H9 (cell line): ENCODE results near the gene CTAGE1. TPM values are rescaled to one million over a fixed set of nuclear protein-coding genes. Genes with fewer than 3 reads are reported as not detected.

Experiments
- DNase-seq: peaks from one replicate; pipeline ENCODE4 v3.0.0-alpha.2; 2017
- H2AFZ ChIP-seq: one replicate; pipeline ENCODE4 v1.6.1; 2013; ENCODE audit warnings: mild to moderate bottlenecking, low read length, control low read depth, moderate library complexity
- H2AK5ac ChIP-seq: 2 replicates; pipeline ENCODE4 v1.6.1; 2013; ENCODE audit warnings: low read length, control low read depth, mixed read lengths; ENCODE audit not compliant: insufficient read length
- H2BK120ac ChIP-seq: one replicate; pipeline ENCODE4 v1.6.1; 2013; ENCODE audit warnings: low read depth, mild to moderate bottlenecking, low read length, control low read depth, inconsistent platforms; ENCODE audit not compliant: poor library complexity, severe bottlenecking
- H2BK12ac ChIP-seq: 2 replicates; pipeline ENCODE4 v1.6.1; 2013; ENCODE audit warnings: low read length, control low read depth, mixed read lengths, low read depth; ENCODE audit not compliant: insufficient read length
- H2BK15ac ChIP-seq: 2 replicates; pipeline ENCODE4 v1.6.1; 2013; ENCODE audit warnings: low read depth, low read length, control low read depth
- H2BK20ac ChIP-seq: one replicate; pipeline ENCODE4 v1.6.1; 2013; ENCODE audit warnings: low read depth, mild to moderate bottlenecking, low read length, control low read depth, inconsistent platforms; ENCODE audit not compliant: poor library complexity, severe bottlenecking
- H2BK5ac ChIP-seq: 2 replicates; pipeline ENCODE4 v1.6.1; 2013; ENCODE audit warnings: low read length, control low read depth, mixed read lengths; ENCODE audit not compliant: insufficient read length
- H3K14ac ChIP-seq: 2 replicates; pipeline ENCODE4 v1.6.1; 2013; ENCODE audit warnings: low read length, control low read depth; ENCODE audit not compliant: insufficient read depth
- H3K18ac ChIP-seq: 2 replicates; pipeline ENCODE4 v1.6.1; 2013; ENCODE audit warnings: low read depth, mild to moderate bottlenecking, mixed read lengths, low read length, control low read depth; ENCODE audit not compliant: insufficient read length
- H3K23ac ChIP-seq: 2 replicates; pipeline ENCODE4 v1.6.1; 2013; ENCODE audit warnings: low read length, control low read depth, mixed read lengths, low read depth; ENCODE audit not compliant: insufficient read length
- H3K23me2 ChIP-seq: 2 replicates; pipeline ENCODE4 v1.6.1; 2013; ENCODE audit warnings: low read depth, mild to moderate bottlenecking, mixed read lengths, low read length, control low read depth; ENCODE audit not compliant: insufficient read length, poor library complexity, severe bottlenecking
- H3K27ac ChIP-seq: 2 replicates; pipeline ENCODE4 v1.5.1; 2013; ENCODE audit warnings: low read length, control low read depth, mixed read lengths, low read depth; ENCODE audit not compliant: insufficient read length
- H3K27me3 ChIP-seq: 2 replicates; pipeline ENCODE4 v1.6.1; 2013; ENCODE audit warnings: low read length, control low read depth, inconsistent platforms; ENCODE audit not compliant: insufficient read depth
- H3K4ac ChIP-seq: 2 replicates; pipeline ENCODE4 v1.6.1; 2013; ENCODE audit warnings: low read depth, mild to moderate bottlenecking, control low read depth, inconsistent platforms, low read length, moderate library complexity
- H3K4me1 ChIP-seq: 2 replicates; pipeline ENCODE4 v1.6.1; 2013; ENCODE audit warnings: low read length, control low read depth, inconsistent platforms; ENCODE audit not compliant: insufficient read depth
- H3K4me2 ChIP-seq: 2 replicates; pipeline ENCODE4 v1.6.1; 2013; ENCODE audit warnings: low read length, control low read depth, mixed read lengths; ENCODE audit not compliant: insufficient read length, insufficient read depth
- H3K56ac ChIP-seq: 2 replicates; pipeline ENCODE4 v1.6.1; 2013; ENCODE audit warnings: low read depth, mild to moderate bottlenecking, mixed read lengths, low read length, control low read depth; ENCODE audit not compliant: insufficient read length
- H3K79me1 ChIP-seq: 2 replicates; pipeline ENCODE4 v1.6.1; 2013; ENCODE audit warnings: low read depth, mild to moderate bottlenecking, moderate library complexity, low read length, control low read depth, inconsistent platforms; ENCODE audit not compliant: insufficient read depth, poor library complexity, severe bottlenecking
- H3K79me2 ChIP-seq: 2 replicates; pipeline ENCODE4 v1.6.1; 2013; ENCODE audit warnings: low read length, control low read depth, inconsistent platforms; ENCODE audit not compliant: insufficient read depth
- H3K9ac ChIP-seq: 2 replicates; pipeline ENCODE4 v1.6.1; 2013; ENCODE audit warnings: low read length, control low read depth, mixed read lengths; ENCODE audit not compliant: insufficient read length; ENCODE audit errors: extremely low read depth
- H3K9me3 ChIP-seq: one replicate; pipeline ENCODE4 v1.6.1; 2013; ENCODE audit warnings: low read depth, low read length, inconsistent platforms; ENCODE audit not compliant: control insufficient read depth
- H3T11ph ChIP-seq: one replicate; pipeline ENCODE4 v1.6.1; 2013; ENCODE audit warnings: mild to moderate bottlenecking, low read length, control low read depth, inconsistent platforms
- H4K20me1 ChIP-seq: one replicate; pipeline ENCODE4 v1.6.1; 2013; ENCODE audit not compliant: control insufficient read depth, insufficient read length, insufficient read depth
- H4K5ac ChIP-seq: 2 replicates; pipeline ENCODE4 v1.6.1; 2013; ENCODE audit warnings: low read depth, mild to moderate bottlenecking, mixed read lengths, low read length, control low read depth; ENCODE audit not compliant: insufficient read length
- H4K8ac ChIP-seq: replicated peaks from 2 replicates; pipeline ENCODE4 v1.6.1; 2013; ENCODE audit warnings: low read length, control low read depth, mixed read lengths, low read depth; ENCODE audit not compliant: insufficient read length
- H4K91ac ChIP-seq: 2 replicates; pipeline ENCODE4 v1.6.1; 2013; ENCODE audit warnings: low read depth, mild to moderate bottlenecking, moderate library complexity, mixed read lengths, low read length, control low read depth; ENCODE audit not compliant: insufficient read length
- H3K27ac Mint-ChIP-seq, 3 experiments: 2 replicates in 2 of 3; 3 replicates in 1 of 3; pipeline ENCODE4 v1.8.0; 2020 to 2021; ENCODE audit warnings: mixed read lengths in 3 of 3, mild to moderate bottlenecking in 1 of 3, moderate library complexity in 1 of 3
- H3K27me3 Mint-ChIP-seq: 2 replicates; pipeline ENCODE4 v1.8.0; 2021; ENCODE audit warnings: low read depth, mild to moderate bottlenecking, moderate library complexity, mixed read lengths
- H3K36me3 Mint-ChIP-seq, 3 experiments: 2 replicates in 2 of 3; 3 replicates in 1 of 3; pipeline ENCODE4 v1.8.0; 2020 to 2021; ENCODE audit warnings: low read depth in 3 of 3, mixed read lengths in 3 of 3; ENCODE audit not compliant: insufficient read depth in 1 of 3
- H3K4me1 Mint-ChIP-seq, 2 experiments: 2 replicates each; pipeline ENCODE4 v1.8.0; 2020; ENCODE audit warnings: mixed read lengths in 2 of 2
- H3K4me3 Mint-ChIP-seq, 2 experiments: 2 replicates in 1 of 2; 3 replicates in 1 of 2; pipeline ENCODE4 v1.8.0; 2020 to 2021; ENCODE audit warnings: mild to moderate bottlenecking in 2 of 2, mixed read lengths in 2 of 2, moderate library complexity in 1 of 2
- H3K9me3 Mint-ChIP-seq, 2 experiments: 2 replicates in 1 of 2; 3 replicates in 1 of 2; pipeline ENCODE4 v1.8.0; 2020; ENCODE audit warnings: mild to moderate bottlenecking in 2 of 2, mixed read lengths in 2 of 2, moderate library complexity in 1 of 2
- CTCF ChIP-seq: fragments of 200-600 bp; sonication (generic); conservative IDR thresholded peaks from 3 replicates; pipeline ENCODE4 v1.8.0; 2021; ENCODE audit warnings: antibody characterized with exemption, mild to moderate bottlenecking
- WGBS: extraction: QIAGEN DNeasy Blood & Tissue Kit; methylation state at CpG from one replicate; pipeline ENCODE4 v1.1.7; 2013; ENCODE audit warnings: missing lambda C conversion rate, low lambda C conversion rate, mixed read lengths; ENCODE audit not compliant: insufficient read length; ENCODE audit errors: extremely low coverage; 5-methylcytosine and 5-hydroxymethylcytosine counted together
- total RNA-seq: library from RNA; stranded (reverse); gene quantifications from 2 replicates; pipeline ENCODE4 v1.2.1, GENCODE V29; 2021

CTAGE1 gene
- total RNA-seq, 1 experiment from 2014 or later, result not detected

GRCh38 chr18:22456547-22456946, 38.8 kb upstream of the CTAGE1 start:
- no peaks in the 10 kb centered on the region; the same call in 1 of the 2 replicates for H3K4me1 ChIP-seq
- Mint-ChIP-seq H3K9me3 (no peaks in the 10 kb centered on the region; a peak in 1 of 5 replicates), H3K36me3 (no peaks in the 10 kb centered on the region), H3K4me1 (peaks cover 15 to 31% of the 10 kb centered on the region in 2 experiments), H3K27ac (peak overlapping the region in 2 of 3 experiments; percentile 3 to 41; a peak in 1 of 7 replicates), H3K27me3 (peaks cover 3% of the 10 kb centered on the region; the same call in 1 of the 2 replicates), H3K4me3 (no peak overlapping the region)
- H3K23me2 ChIP-seq, result peaks cover 3% of the 10 kb centered on the region
- no peak overlapping the region for H2BK15ac ChIP-seq
- H2BK20ac ChIP-seq, result no peak overlapping the region
- no peak overlapping the region for H4K5ac ChIP-seq
- no peak overlapping the region for H3K23ac ChIP-seq
- H3K9ac ChIP-seq, result no peak overlapping the region
- no peak overlapping the region for H3K4ac ChIP-seq
- H3K56ac ChIP-seq, result no peak overlapping the region
- no peak overlapping the region for H3K27ac ChIP-seq
- H4K8ac ChIP-seq, result no peak overlapping the region
- no peaks in the 10 kb centered on the region for H4K20me1 ChIP-seq
- H2BK12ac ChIP-seq, result no peak overlapping the region
- H3K18ac ChIP-seq, result no peak overlapping the region
- no peak overlapping the region for H3K14ac ChIP-seq
- no peaks in the 10 kb centered on the region for H3K79me2 ChIP-seq
- no peaks in the 10 kb centered on the region for H3K9me3 ChIP-seq
- H2AK5ac ChIP-seq, result no peak overlapping the region
- H3K27me3 ChIP-seq, result no peaks in the 10 kb centered on the region; the same call in 1 of the 2 replicates
- H4K91ac ChIP-seq, result no peak overlapping the region
- no peaks in the 10 kb centered on the region for H3K79me1 ChIP-seq
- no peak overlapping the region for H2AFZ ChIP-seq
- no peak overlapping the region for H3K4me2 ChIP-seq
- H2BK5ac ChIP-seq, result no peak overlapping the region
- no peak for DNase-seq
- TF ChIP-seq CTCF, result no peak
- no peak overlapping the region for H2BK120ac ChIP-seq
- no CpG with 5 or more reads among the region's 6 CpGs for WGBS
- H3T11ph ChIP-seq, result no peak overlapping the region
